Measurements from ENCODE around the gene NAA11. TPM values are rescaled to one million over a fixed set of nuclear protein-coding genes. Genes with fewer than 3 reads are reported as not detected.

Gene NAA11
- not detected for total RNA-seq
- polyA plus RNA-seq: not detected
- long read RNA-seq, donor 1: 0 reads
- long read RNA-seq, donor 2: 0 reads
- long read RNA-seq, donor 3: 0 reads
- long read RNA-seq, donor 4: 0 reads
- long read RNA-seq, donor 5: 0 reads

DNA sequence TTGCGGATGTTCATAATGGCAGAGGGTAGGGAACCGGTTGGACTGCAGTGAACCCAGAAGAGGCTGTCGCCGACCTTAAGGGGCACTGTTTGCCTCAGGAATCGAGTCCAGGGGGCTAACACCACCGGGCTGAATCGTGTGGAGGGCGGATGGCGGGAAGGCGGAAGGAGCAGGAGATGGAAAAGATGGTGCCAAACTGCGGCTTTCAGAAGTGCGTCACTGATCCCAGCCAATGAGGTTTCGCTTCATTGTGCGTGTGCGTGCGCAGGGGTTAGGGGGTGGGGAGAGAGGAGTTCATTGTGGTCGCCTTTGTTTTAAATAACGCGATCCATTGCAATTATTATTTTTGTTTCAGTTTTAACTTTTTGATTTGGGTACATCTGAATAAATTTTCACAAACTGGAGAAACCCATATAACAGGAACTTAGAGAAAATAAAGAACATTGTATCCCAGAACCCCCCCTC lies at the start of gene NAA11:
TSS of gene NAA11 (minus strand) at position 198 of the 465 bp plus-strand sequence. CDS start at position 14, 184 bp downstream.
- Histone ChIP-seq H3K36me3 (ENCODE audit: control insufficient read depth in 4 of 4, insufficient read depth in 4 of 4, low read length in 4 of 4) (no peaks in the 10 kb centered on the region), H3K9me3 (ENCODE audit: control insufficient read depth in 4 of 4, insufficient read depth in 3 of 4, low read length in 3 of 4) (no peaks in the 10 kb centered on the region), H3K9ac (ENCODE audit: insufficient read depth in 1 of 2, low read length in 2 of 2) (no peak within 1 kb of the TSS), H3K4me3 (no peak within 1 kb of the TSS), H3K27me3 (ENCODE audit: control insufficient read depth in 3 of 3, insufficient read depth in 3 of 3, low read length in 2 of 3) (no peaks in the 10 kb centered on the region), H3K27ac (ENCODE audit: low read depth in 1 of 2, low read length in 1 of 2) (no peak within 1 kb of the TSS), H3K4me1 (ENCODE audit: control insufficient read depth in 5 of 5, insufficient read depth in 5 of 5, low read length in 5 of 5) (no peaks in the 10 kb centered on the region)
- TF ChIP-seq, protein P1, sequence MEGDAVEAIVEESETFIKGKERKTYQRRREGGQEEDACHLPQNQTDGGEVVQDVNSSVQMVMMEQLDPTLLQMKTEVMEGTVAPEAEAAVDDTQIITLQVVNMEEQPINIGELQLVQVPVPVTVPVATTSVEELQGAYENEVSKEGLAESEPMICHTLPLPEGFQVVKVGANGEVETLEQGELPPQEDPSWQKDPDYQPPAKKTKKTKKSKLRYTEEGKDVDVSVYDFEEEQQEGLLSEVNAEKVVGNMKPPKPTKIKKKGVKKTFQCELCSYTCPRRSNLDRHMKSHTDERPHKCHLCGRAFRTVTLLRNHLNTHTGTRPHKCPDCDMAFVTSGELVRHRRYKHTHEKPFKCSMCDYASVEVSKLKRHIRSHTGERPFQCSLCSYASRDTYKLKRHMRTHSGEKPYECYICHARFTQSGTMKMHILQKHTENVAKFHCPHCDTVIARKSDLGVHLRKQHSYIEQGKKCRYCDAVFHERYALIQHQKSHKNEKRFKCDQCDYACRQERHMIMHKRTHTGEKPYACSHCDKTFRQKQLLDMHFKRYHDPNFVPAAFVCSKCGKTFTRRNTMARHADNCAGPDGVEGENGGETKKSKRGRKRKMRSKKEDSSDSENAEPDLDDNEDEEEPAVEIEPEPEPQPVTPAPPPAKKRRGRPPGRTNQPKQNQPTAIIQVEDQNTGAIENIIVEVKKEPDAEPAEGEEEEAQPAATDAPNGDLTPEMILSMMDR (IDR thresholded peaks at IDR 0.05; ENCODE audit: control extremely low read depth, extremely low read depth): no peak
- WGBS, 2 donors: 89 to 93% methylated on average over 19 of the region's 19 CpGs
- DNase-seq: no peak
- no peak for ATAC-seq (ENCODE audit: insufficient read depth, low FRiP score)

- 43 to 56% methylated on average over 2 of the region's 2 CpGs for WGBS, 2 donors
- DNase-seq (no peak), ATAC-seq (ENCODE audit: insufficient read depth, low FRiP score) (no peak)
- H3K36me3 ChIP-seq (ENCODE audit: control insufficient read depth in 4 of 4, insufficient read depth in 4 of 4, low read length in 4 of 4): no peaks in the 10 kb centered on the region
- TF ChIP-seq, protein P1 (IDR thresholded peaks at IDR 0.05; ENCODE audit: control extremely low read depth, extremely low read depth): no peak
- no peaks in the 10 kb centered on the region for H3K9me3 ChIP-seq (ENCODE audit: control insufficient read depth in 4 of 4, insufficient read depth in 3 of 4, low read length in 3 of 4)
- no peaks in the 10 kb centered on the region for H3K4me1 ChIP-seq (ENCODE audit: control insufficient read depth in 5 of 5, insufficient read depth in 5 of 5, low read length in 5 of 5)
- H3K27me3 ChIP-seq (ENCODE audit: control insufficient read depth in 3 of 3, insufficient read depth in 3 of 3, low read length in 2 of 3): no peaks in the 10 kb centered on the region
- H3K9ac ChIP-seq (ENCODE audit: insufficient read depth in 1 of 2, low read length in 2 of 2): no peak overlapping the region
- no peak overlapping the region for H3K4me3 ChIP-seq
- H3K27ac ChIP-seq (ENCODE audit: low read depth in 1 of 2, low read length in 1 of 2): no peak overlapping the region
Measured at GRCh38 chr4:79370026-79370425, 44.2 kb upstream of the NAA11 start.

DNA sequence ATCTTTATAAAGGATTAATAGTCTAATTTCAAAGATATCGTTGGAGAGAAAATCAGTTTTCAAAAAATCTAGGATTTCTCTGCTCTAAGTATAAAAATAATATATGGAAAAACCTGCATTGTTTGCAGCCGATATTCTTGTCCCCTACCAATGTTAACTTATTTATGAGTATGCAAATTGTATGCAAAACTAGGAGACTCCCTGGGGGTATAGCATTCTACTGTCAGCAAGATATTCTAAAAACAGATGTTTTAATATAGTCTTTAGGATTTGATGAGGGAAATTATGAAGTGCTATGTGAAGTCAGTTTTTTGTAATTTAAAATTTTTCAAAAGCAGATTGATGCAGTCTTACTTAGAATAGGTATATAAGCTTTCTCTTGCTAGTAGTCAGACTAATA lies 41.2 kb upstream of the NAA11 start:
- no peaks in the 10 kb centered on the region for H3K36me3 ChIP-seq (ENCODE audit: control insufficient read depth in 4 of 4, insufficient read depth in 4 of 4, low read length in 4 of 4)
- no peak overlapping the region for H3K9ac ChIP-seq (ENCODE audit: insufficient read depth in 1 of 2, low read length in 2 of 2)
- no peaks in the 10 kb centered on the region for H3K4me1 ChIP-seq (ENCODE audit: control insufficient read depth in 5 of 5, insufficient read depth in 5 of 5, low read length in 5 of 5)
- no peak for ATAC-seq (ENCODE audit: insufficient read depth, low FRiP score)
- WGBS, 2 donors: 93 to 96% methylated on average over 2 of the region's 2 CpGs
- H3K27me3 ChIP-seq (ENCODE audit: control insufficient read depth in 3 of 3, insufficient read depth in 3 of 3, low read length in 2 of 3): no peaks in the 10 kb centered on the region
- TF ChIP-seq, protein P1 (IDR thresholded peaks at IDR 0.05; ENCODE audit: control extremely low read depth, extremely low read depth): no peak
- no peak for DNase-seq
- no peak overlapping the region for H3K27ac ChIP-seq (ENCODE audit: low read depth in 1 of 2, low read length in 1 of 2)
- no peak overlapping the region for H3K4me3 ChIP-seq
- H3K9me3 ChIP-seq (ENCODE audit: control insufficient read depth in 4 of 4, insufficient read depth in 3 of 4, low read length in 3 of 4): no peaks in the 10 kb centered on the region

DNA sequence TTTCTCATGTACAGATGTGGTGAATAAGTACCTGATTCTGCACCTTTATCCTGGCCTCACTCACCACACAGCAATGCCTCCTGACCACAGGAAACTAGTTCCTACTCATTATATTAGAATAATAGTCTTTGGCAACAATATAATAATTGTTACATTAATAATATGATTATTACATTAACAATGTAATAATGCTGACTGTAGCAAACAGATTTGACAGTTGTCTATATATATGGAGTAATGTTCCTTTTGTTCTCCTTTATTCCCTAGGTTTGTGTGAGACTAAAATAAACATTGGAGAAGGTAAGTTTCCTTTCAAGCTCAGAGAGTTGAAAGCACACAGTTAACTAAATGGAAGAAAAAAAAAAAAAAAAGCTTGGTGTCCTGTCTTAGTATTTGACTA lies 40.6 kb upstream of the NAA11 start:
- H3K9ac ChIP-seq (ENCODE audit: insufficient read depth in 1 of 2, low read length in 2 of 2): no peak overlapping the region
- no peaks in the 10 kb centered on the region for H3K4me1 ChIP-seq (ENCODE audit: control insufficient read depth in 5 of 5, insufficient read depth in 5 of 5, low read length in 5 of 5)
- ATAC-seq (ENCODE audit: insufficient read depth, low FRiP score) (no peak), DNase-seq (no peak)
- no peak overlapping the region for H3K27ac ChIP-seq (ENCODE audit: low read depth in 1 of 2, low read length in 1 of 2)
- no peaks in the 10 kb centered on the region for H3K36me3 ChIP-seq (ENCODE audit: control insufficient read depth in 4 of 4, insufficient read depth in 4 of 4, low read length in 4 of 4)
- TF ChIP-seq, protein P1 (IDR thresholded peaks at IDR 0.05; ENCODE audit: control extremely low read depth, extremely low read depth): no peak
- H3K27me3 ChIP-seq (ENCODE audit: control insufficient read depth in 3 of 3, insufficient read depth in 3 of 3, low read length in 2 of 3): no peaks in the 10 kb centered on the region
- no peak overlapping the region for H3K4me3 ChIP-seq
- H3K9me3 ChIP-seq (ENCODE audit: control insufficient read depth in 4 of 4, insufficient read depth in 3 of 4, low read length in 3 of 4): no peaks in the 10 kb centered on the region

Measured in lung (tissue), 16 donors.